Activated CD4-positive, alpha-beta T cell treated with anti-CD3 and anti-CD28 coated beads, Interleukin-10, Interleukin-2, amounts not matched to agents 100 ng/mL and 50 ng/mL, durations not matched to agents 16 hours and 8 hours (primary cell): ENCODE results near the gene TDRD1.

Experiments used
- DNase-seq: peaks from one replicate; pipeline ENCODE4 v3.0.0-alpha.2; 2020

TDRD1 gene

GRCh38 chr10:114174695-114175188, 4.4 kb upstream of the TDRD1 start:
- peak; percentile 22 for DNase-seq

GRCh38 chr10:114175667-114176066, 3.5 kb upstream of the TDRD1 start:
- no peak for DNase-seq

GRCh38 chr10:114176511-114176910, 2.6 kb upstream of the TDRD1 start:
- DNase-seq, result no peak

- no peak for DNase-seq
Observed at GRCh38 chr10:114179747-114180146, 594 bp downstream of the TDRD1 start.

- peak; percentile 6 for DNase-seq
Observed at GRCh38 chr10:114180937-114181336, 1.8 kb downstream of the TDRD1 start.

GRCh38 chr10:114181971-114182370, 2.8 kb downstream of the TDRD1 start:
- DNase-seq, result no peak

GRCh38 chr10:114183563-114183962, 4.4 kb downstream of the TDRD1 start:
- no peak for DNase-seq

GRCh38 chr10:114184276-114184675, 5.1 kb downstream of the TDRD1 start:
- DNase-seq, result no peak

- DNase-seq, result no peak
Observed at GRCh38 chr10:114188001-114188400, 8.8 kb downstream of the TDRD1 start.

GRCh38 chr10:114188900-114189299, 9.7 kb downstream of the TDRD1 start:
- DNase-seq, result no peak

- no peak for DNase-seq
Observed at GRCh38 chr10:114189700-114190099, 10.5 kb downstream of the TDRD1 start.

- peak; percentile 61 for DNase-seq
Observed at GRCh38 chr10:114195079-114195478, 15.9 kb downstream of the TDRD1 start.

- DNase-seq, result no peak
Observed at GRCh38 chr10:114199239-114199638, 20.1 kb downstream of the TDRD1 start.

- no peak for DNase-seq
Observed at GRCh38 chr10:114202812-114203211, 23.7 kb downstream of the TDRD1 start.

GRCh38 chr10:114206902-114207301, 27.7 kb downstream of the TDRD1 start:
- no peak for DNase-seq

- DNase-seq, result no peak
Observed at GRCh38 chr10:114207349-114207748, 28.2 kb downstream of the TDRD1 start.

- no peak for DNase-seq
Observed at GRCh38 chr10:114208351-114208750, 29.2 kb downstream of the TDRD1 start.

GRCh38 chr10:114212153-114212552, 33.0 kb downstream of the TDRD1 start:
- DNase-seq, result no peak

- DNase-seq, result no peak
Observed at GRCh38 chr10:114215033-114215432, 35.9 kb downstream of the TDRD1 start.

GRCh38 chr10:114220281-114220680, 41.1 kb downstream of the TDRD1 start:
- no peak for DNase-seq

- no peak for DNase-seq
Observed at GRCh38 chr10:114221235-114221634, 42.1 kb downstream of the TDRD1 start.

GRCh38 chr10:114223066-114223465, 43.9 kb downstream of the TDRD1 start:
- DNase-seq, result no peak

- no peak for DNase-seq
Observed at GRCh38 chr10:114228156-114228555, 49.0 kb downstream of the TDRD1 start.

GRCh38 chr10:114232561-114233176, 53.5 kb downstream of the TDRD1 start:
- DNase-seq, result no peak

GRCh38 chr10:114233482-114233881, 54.3 kb downstream of the TDRD1 start:
- no peak for DNase-seq
